Spleen (tissue), 7 donors: Measurements from ENCODE around the gene DCBLD2.

Source experiments
- POLR2A ChIP-seq, 3 donors: fragments of 450-650 bp; IDR thresholded peaks; one replicate each; pipeline ENCODE4 v1.5.1; 2017; ENCODE audit warnings: antibody characterized with exemption in 3 of 3, mild to moderate bottlenecking in 1 of 3
- TF ChIP-seq, protein P1 (sequence below), 11 experiments: fragments of 200-600 bp in 7 of 11; fragments of 450-650 bp in 4 of 11; sonication (generic) in 4 of 11; IDR thresholded peaks in 8 of 11; conservative IDR thresholded peaks in 3 of 11; 1 replicate in 7 of 11; 2 replicates in 4 of 11; pipeline versions ENCODE4 v1.4.0 to v1.8.0; 2016 to 2021; ENCODE audit warnings: antibody characterized with exemption in 11 of 11, inconsistent platforms in 4 of 11, mild to moderate bottlenecking in 1 of 11
- donor health status: DM: no; HTN: no; CAD: no; lungs with moderate emphysema.
- donor health status: DM: no; HTN: no; CAD: no.
- donor health status: DM: no; HTN: no; CAD: no.

DNA sequence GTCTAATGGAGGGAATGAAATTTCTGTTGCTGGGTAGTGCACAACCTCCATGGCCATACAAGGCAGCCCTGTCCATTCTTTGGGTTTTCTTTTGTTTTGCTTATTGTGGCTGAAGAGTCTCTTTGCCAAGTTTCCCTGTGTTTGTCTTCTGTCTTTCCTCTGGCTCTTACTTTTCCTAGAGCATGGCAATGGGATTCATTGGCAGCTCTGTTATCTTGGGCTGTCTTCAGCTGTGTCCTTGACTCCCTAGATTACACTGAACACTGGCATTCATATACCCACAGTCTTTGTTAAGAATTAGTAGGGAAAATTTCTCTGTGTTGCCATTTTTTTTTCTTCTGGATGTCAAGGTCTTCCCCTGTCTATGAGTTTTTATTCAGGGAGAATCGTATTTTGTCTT lies 16.1 kb upstream of the DCBLD2 start:
- TF ChIP-seq, protein P1, sequence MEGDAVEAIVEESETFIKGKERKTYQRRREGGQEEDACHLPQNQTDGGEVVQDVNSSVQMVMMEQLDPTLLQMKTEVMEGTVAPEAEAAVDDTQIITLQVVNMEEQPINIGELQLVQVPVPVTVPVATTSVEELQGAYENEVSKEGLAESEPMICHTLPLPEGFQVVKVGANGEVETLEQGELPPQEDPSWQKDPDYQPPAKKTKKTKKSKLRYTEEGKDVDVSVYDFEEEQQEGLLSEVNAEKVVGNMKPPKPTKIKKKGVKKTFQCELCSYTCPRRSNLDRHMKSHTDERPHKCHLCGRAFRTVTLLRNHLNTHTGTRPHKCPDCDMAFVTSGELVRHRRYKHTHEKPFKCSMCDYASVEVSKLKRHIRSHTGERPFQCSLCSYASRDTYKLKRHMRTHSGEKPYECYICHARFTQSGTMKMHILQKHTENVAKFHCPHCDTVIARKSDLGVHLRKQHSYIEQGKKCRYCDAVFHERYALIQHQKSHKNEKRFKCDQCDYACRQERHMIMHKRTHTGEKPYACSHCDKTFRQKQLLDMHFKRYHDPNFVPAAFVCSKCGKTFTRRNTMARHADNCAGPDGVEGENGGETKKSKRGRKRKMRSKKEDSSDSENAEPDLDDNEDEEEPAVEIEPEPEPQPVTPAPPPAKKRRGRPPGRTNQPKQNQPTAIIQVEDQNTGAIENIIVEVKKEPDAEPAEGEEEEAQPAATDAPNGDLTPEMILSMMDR (IDR thresholded peaks at IDR 0.05 in 8 of 11, conservative IDR thresholded peaks at IDR 0.05 in 3 of 11): no peak
- TF ChIP-seq POLR2A (IDR thresholded peaks at IDR 0.05): no peak
